NCI-H748 treated with DMSO at 0.1 percent for 48 hours (cell line): ENCODE data around the gene CYP27B1.
"Not testable (repeated sequence)": the region's sequence is repeated elsewhere in the genome, so short reads cannot be mapped to it uniquely, and the experiment has no call there.

Experiments used
- DNase-seq: peaks from one replicate; lab custom pipeline; 2025; lab: John Stamatoyannopoulos, UW

The CYP27B1 gene

GRCh38 chr12:57721846-57722608 lies 44.9 kb downstream of the CYP27B1 start:
- DNase-seq = not testable (repeated sequence)

- no peak for DNase-seq
These were observed 46.0 kb downstream of the CYP27B1 start for GRCh38 chr12:57720606-57721595.

GRCh38 chr12:57719777-57720605 lies 46.9 kb downstream of the CYP27B1 start:
- DNase-seq = no peak

- DNase-seq = no peak
These were observed 48.0 kb downstream of the CYP27B1 start for GRCh38 chr12:57718641-57719528.

- DNase-seq = no peak
These were observed 48.8 kb downstream of the CYP27B1 start for GRCh38 chr12:57717846-57718640.

- no peak for DNase-seq
These were observed 49.7 kb downstream of the CYP27B1 start for GRCh38 chr12:57717131-57717530.

GRCh38 chr12:57716305-57716704 lies 50.6 kb downstream of the CYP27B1 start:
- DNase-seq = no peak

- DNase-seq = no peak
These were observed 51.1 kb downstream of the CYP27B1 start for GRCh38 chr12:57715786-57716185.

- not testable (repeated sequence) for DNase-seq
These were observed 51.7 kb downstream of the CYP27B1 start for GRCh38 chr12:57715036-57715748.

GRCh38 chr12:57713209-57713608 lies 53.7 kb downstream of the CYP27B1 start:
- DNase-seq = no peak

GRCh38 chr12:57712701-57713100 lies 54.2 kb downstream of the CYP27B1 start:
- DNase-seq = no peak
